SH-SY5Y (cell line): ENCODE results near the gene GLOD4.

Experiments
- GATA2 ChIP-seq: IDR thresholded peaks from 2 replicates; pipeline ENCODE4 v1.6.1; 2011; ENCODE audit warnings: mild to moderate bottlenecking, low read depth, low read length
- GATA3 ChIP-seq: IDR thresholded peaks from 2 replicates; pipeline ENCODE4 v1.6.1; 2011; ENCODE audit warnings: low read depth, mild to moderate bottlenecking, low read length, moderate library complexity

GRCh38 chr17:792277-792676 lies 10.2 kb upstream of the GLOD4 start:
- no peak for TF ChIP-seq GATA2
- no peak for TF ChIP-seq GATA3
